NCI-H345 treated with DMSO at 0.1 percent for 48 hours (cell line): Measurements from ENCODE around the gene NEURL1.
A peak's percentile ranks its signal among the peaks of the same experiment; 100 is the strongest.
"Not testable (repeated sequence)": the region's sequence is repeated elsewhere in the genome, so short reads cannot be mapped to it uniquely, and the experiment has no call there.

Experiments
- DNase-seq: peaks from one replicate; lab custom pipeline; 2025; ENCODE audit not compliant: unreplicated experiment; lab: John Stamatoyannopoulos, UW

Gene NEURL1

GRCh38 chr10:103492655-103493261, 747 bp upstream of the NEURL1 start:
- no peak for DNase-seq

- DNase-seq, result no peak
These were observed 692 bp downstream of the NEURL1 start for GRCh38 chr10:103493916-103494877.

GRCh38 chr10:103495321-103495720, 1.8 kb downstream of the NEURL1 start:
- DNase-seq, result no peak

- DNase-seq, result no peak
These were observed 3.8 kb downstream of the NEURL1 start for GRCh38 chr10:103497161-103497915.

- peak; percentile 48 for DNase-seq
These were observed 5.6 kb downstream of the NEURL1 start for GRCh38 chr10:103498936-103499638.

- no peak for DNase-seq
These were observed 6.4 kb downstream of the NEURL1 start for GRCh38 chr10:103499881-103500280.

- no peak for DNase-seq
These were observed 7.0 kb downstream of the NEURL1 start for GRCh38 chr10:103500481-103500880.

GRCh38 chr10:103501186-103501585, 7.7 kb downstream of the NEURL1 start:
- no peak for DNase-seq

- no peak for DNase-seq
These were observed 9.6 kb downstream of the NEURL1 start for GRCh38 chr10:103502849-103503660.

- DNase-seq, result not testable (repeated sequence)
These were observed 10.3 kb downstream of the NEURL1 start for GRCh38 chr10:103503777-103504176.

- no peak for DNase-seq
These were observed 10.8 kb downstream of the NEURL1 start for GRCh38 chr10:103504181-103504783.

- no peak for DNase-seq
These were observed 12.6 kb downstream of the NEURL1 start for GRCh38 chr10:103506061-103506460.

- DNase-seq, result peak; percentile 68
These were observed 14.0 kb downstream of the NEURL1 start for GRCh38 chr10:103507235-103508191.

- no peak for DNase-seq
These were observed 16.7 kb downstream of the NEURL1 start for GRCh38 chr10:103510046-103510685.

- DNase-seq, result no peak
These were observed 17.6 kb downstream of the NEURL1 start for GRCh38 chr10:103510791-103511752.

GRCh38 chr10:103512166-103512565, 18.7 kb downstream of the NEURL1 start:
- no peak for DNase-seq
